ENCODE results near the gene COMTD1.

DNA sequence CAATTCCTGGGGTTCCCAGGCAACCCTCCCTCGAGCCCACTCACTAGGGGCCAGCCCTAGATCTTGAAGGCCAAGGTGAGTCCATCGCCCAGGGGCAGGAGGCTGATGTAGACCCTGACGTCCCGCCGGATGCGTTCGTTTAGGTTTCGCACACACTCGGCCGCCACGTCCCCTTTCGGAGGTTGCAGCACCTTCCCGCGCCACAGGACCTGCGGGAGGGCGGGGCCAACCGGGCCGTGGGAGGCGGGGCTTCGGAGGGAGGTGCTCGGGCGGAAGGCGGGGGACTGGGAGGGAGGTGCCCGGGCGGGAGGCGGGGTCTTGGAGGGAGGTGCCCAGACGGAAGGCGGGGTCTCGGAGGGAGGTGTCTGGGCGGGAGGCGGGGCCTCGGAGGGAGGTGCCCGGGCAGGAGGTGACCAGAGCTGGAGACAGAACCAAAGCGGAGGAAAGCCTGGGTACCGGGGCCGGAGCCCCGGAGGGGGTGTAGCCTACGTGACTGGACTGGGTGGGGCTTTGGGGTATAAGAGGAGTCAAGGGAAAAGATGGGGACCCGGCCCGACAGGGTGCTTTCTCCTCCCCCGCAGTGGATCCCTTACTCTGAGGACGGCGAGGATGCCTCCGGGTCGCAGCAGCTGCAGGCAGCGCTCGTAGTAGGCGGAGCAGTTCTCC is 1.6 kb downstream of the COMTD1 start:
- TF ChIP-seq, protein P1, sequence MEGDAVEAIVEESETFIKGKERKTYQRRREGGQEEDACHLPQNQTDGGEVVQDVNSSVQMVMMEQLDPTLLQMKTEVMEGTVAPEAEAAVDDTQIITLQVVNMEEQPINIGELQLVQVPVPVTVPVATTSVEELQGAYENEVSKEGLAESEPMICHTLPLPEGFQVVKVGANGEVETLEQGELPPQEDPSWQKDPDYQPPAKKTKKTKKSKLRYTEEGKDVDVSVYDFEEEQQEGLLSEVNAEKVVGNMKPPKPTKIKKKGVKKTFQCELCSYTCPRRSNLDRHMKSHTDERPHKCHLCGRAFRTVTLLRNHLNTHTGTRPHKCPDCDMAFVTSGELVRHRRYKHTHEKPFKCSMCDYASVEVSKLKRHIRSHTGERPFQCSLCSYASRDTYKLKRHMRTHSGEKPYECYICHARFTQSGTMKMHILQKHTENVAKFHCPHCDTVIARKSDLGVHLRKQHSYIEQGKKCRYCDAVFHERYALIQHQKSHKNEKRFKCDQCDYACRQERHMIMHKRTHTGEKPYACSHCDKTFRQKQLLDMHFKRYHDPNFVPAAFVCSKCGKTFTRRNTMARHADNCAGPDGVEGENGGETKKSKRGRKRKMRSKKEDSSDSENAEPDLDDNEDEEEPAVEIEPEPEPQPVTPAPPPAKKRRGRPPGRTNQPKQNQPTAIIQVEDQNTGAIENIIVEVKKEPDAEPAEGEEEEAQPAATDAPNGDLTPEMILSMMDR (IDR thresholded peaks at IDR 0.05; ENCODE audit: control extremely low read depth in 1 of 3, insufficient read depth in 1 of 3, low read depth in 1 of 3, low read length in 3 of 3): no peak
- no peak for TF ChIP-seq RAD21 (IDR thresholded peaks at IDR 0.05 in 1 of 2, conservative IDR thresholded peaks at IDR 0.05 in 1 of 2; ENCODE audit: low read depth in 2 of 2, low read length in 2 of 2)
- no peak for TF ChIP-seq EP300 (IDR thresholded peaks at IDR 0.05; ENCODE audit: borderline replicate concordance in 1 of 2, low read depth in 2 of 2, low read length in 2 of 2)
- no peak for TF ChIP-seq BRCA1 (IDR thresholded peaks at IDR 0.05; ENCODE audit: low read depth, low read length)
- no peak for TF ChIP-seq EGR1 (IDR thresholded peaks at IDR 0.05; ENCODE audit: borderline replicate concordance, low read depth, low read length)
